Head of caudate nucleus (tissue), 42 donors: ENCODE measurements around the gene ACAN.
A peak's percentile ranks its signal among the peaks of the same experiment; 100 is the strongest.

Experiments
- DNase-seq, 42 donors: peaks; one replicate each; pipeline versions ENCODE4 v3.0.0 to v3.0.0-alpha.2; 2020 to 2021; ENCODE audit warnings: mixed read lengths in 7 of 42
- intact Hi-C: fragments of 100-400 bp; cut with DNase I; formaldehyde crosslinking; loops from one replicate; pipeline ENCODE4 v1.15.0; 2022

ACAN gene

DNA sequence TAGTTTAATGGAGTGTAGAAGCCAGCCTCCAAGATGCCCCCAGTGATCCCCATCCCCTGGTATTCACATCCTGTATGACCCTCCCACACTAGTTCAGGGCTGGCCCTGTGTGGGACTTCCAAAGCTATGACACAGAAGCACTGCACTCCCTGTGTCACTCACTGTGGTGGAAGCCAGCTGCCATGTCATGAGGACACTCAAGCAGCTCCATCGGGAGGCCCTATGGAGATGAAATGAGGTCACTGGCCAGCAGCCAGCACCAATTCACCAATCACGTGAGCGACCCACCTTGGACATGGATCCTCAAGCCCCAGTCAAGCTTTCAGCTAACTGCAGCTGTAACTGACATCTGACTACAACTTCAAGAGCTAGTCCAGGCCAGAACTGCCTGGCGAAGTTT is 3.9 kb upstream of the ACAN start:
- intact Hi-C loops: no loop called here
- DNase-seq: no peak

DNA sequence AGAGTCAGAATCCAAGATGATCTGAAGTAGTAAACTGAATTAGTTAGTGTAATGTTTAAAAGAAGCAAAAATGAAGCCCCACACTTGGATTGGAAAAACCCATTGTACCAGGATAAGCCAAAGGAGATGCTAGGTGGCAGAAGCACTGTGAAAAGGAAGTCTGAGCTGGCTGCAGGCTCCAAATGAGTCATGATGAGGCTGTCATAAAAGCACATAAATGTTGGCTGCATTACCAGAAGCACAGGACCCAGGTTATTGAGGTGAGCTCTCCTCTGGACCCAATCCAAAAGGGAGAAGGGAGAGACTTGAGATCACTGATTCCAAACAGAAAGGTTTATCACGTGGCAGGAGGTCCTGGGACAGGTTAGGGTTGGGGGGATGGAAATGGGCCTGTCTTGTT is 3.2 kb upstream of the ACAN start:
- DNase-seq: no peak
- intact Hi-C loops: no loop called here

DNA sequence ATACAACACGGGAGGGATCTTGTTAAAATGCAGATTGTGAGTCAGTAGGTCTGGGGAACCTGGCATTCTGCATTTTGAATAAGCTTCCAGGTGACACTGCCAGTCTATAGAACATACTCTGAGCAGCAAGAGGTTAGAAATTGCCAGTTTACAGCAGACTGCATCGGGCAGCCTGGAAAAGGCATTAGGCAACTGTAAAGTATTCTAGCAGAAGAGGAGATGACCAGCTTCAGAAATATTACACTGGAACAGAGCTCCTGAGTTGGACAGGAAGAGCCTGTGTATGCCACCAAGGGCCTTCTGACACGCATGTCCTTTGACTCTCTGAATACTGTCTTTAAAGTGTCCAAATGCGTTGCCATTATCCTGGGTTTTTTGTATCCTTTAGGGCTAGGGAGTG is 2.5 kb upstream of the ACAN start:
- intact Hi-C loops: no loop called here
- DNase-seq: no peak

DNA sequence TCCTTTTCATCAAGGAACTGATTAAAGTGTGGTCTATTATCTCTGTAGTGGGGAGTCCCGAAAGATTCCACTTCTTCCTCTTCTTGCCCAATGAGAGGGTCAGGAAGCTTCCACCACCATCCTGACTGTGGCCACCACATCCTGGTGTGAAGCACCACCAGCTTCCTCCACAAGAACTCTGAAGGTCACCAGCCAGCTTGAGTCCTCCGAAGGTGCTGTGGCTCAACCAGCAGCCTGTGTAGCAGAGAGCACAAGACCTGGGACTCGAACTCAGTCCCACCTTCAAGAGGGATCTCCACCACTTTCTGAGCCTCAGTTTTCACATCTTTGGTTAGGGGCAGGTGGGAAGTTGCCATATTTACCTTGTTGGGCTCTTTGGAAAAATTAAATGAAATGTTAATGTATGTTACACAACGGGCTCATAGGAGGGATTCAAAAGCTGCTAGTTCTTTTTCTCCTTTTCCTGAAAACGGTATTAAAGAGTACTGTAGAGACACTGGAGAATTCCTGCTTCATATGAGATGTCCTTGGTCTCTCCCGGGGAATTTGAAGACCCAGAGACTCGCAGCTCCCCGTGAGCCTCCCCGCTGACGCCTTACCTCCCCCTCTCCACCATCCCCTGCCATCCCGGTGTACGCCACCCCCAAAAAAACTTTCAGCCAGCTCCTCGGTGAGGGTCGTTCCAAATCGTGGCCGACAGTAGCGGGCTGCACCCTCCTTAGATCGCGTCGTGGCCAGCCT is 816 bp upstream of the ACAN start:
- DNase-seq: no peak
- intact Hi-C loops: no loop called here

DNA sequence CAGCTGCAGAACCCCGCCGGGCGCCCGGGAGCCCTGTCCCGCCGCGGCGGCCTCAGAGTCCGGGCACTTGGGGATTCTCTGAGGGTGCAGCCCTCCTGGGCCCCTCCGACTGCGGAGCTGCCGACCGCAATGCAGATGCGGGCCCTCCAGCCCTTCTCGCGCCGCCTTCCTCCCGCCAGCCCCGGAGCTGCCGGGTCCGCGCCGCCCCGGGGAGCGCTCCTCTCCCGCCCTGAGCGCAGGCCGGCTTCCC is 320 bp upstream of the ACAN start:
- intact Hi-C loops: no loop called here
- peak in 1 of 42 donors; percentile 22 for DNase-seq

- no peak for DNase-seq
- intact Hi-C loops: no loop called here
These were observed 648 bp downstream of the ACAN start for GRCh38 chr15:88803920-88804247.

- intact Hi-C loops: no loop called here
- no peak for DNase-seq
These were observed 1.0 kb downstream of the ACAN start for GRCh38 chr15:88804257-88804656.

DNA sequence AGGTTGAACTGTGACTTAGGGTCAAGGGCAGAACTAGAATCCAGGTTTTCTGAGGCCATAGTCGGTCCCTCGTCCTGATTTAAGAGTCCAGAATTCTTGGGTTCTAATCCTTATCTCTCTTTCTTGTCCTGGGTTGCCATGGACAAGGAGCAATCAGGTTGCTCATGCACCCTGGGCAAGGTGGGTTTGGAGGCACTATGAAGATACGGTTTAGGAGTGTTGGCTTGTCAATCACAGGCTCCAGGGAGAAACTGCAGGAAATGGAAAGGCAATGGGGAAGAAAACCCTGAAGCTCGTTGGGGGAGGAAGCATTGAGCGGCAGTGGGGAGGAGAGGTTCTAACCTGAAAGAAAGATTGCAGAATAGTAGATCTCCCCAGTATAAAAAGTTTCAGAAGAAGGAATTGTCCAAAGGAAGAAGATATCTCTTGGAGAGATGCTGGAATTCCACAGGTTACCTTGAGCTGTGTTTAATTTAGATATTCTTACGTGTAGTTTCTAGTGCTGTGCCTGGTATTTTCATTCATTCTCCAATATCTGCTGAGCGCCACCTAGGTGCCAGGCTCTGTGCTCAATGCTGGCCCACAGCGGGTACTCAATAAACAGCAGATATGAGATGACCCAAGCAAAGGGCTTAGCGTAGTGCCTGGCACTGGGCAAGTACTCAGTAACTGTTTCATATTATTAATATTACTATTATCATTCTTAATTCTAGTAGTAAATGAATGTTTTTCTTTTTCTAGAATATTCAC is 2.0 kb downstream of the ACAN start:
- no peak for DNase-seq
- intact Hi-C loops: no loop called here

DNA sequence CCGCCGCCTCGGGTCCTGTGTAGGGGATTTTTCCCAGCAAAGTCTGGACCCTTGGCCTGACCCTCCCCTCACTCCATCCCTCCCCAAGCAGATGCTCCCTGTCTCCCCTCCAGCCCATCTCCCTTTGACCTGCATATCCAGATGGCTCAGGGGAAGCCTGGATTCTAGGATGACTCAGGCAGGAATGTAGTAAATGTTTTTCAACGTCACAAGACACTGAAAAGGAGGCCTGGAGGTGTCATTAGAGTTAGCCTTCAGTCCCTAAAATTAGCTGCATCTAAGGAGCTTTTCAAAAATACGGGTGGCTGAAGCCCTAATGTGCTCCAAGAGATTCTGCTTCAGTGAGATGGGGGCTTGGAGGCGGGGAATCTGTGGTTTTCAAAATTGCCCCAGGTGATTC is 7.2 kb downstream of the ACAN start:
- no peak for DNase-seq
- intact Hi-C loops: no loop called here

- DNase-seq: no peak
- intact Hi-C loops: no loop called here
These were observed 8.9 kb downstream of the ACAN start for GRCh38 chr15:88812133-88812532.

DNA sequence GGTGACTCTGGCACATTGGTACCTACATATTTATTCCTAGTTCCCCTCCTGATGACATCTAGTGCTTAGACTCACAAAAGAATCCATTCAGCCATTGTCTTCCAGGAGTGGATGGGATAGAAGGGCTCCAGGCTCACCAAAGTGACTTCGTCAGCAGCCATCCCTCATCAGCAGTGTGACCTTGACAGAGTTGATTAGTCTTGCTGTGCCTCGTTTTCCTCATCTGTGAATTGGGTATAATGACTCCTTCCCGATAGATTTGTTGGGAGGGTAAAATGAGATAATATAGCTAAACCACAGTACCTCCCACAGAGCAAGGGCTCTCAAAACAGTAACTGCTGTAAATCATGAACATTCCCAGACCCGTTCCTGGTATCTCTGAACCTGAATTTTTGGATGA is 10.7 kb downstream of the ACAN start:
- intact Hi-C loops: no loop called here
- no peak for DNase-seq

- intact Hi-C loops: no loop called here
- no peak for DNase-seq
These were observed 11.2 kb downstream of the ACAN start for GRCh38 chr15:88814393-88814792.

DNA sequence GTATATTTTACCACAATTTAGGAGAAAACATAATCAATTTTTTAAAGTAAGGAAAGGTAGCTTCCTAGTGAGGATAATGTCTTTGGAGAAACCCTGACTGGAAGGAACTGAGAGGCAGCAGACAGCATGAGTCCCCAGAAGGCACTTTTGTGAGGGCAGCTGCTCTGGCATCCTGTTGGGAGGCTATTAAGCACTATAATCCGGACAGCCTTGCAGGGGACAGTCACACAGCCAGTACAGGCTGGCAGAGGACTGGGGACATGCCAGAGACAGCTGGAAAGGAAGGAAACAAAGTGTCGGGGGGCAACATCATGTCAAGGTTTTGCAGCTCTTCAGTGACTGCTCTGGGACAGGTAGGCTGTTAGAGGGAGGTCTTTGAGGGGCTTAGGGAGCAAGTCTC is 15.7 kb downstream of the ACAN start:
- DNase-seq: no peak
- intact Hi-C loops: no loop called here

DNA sequence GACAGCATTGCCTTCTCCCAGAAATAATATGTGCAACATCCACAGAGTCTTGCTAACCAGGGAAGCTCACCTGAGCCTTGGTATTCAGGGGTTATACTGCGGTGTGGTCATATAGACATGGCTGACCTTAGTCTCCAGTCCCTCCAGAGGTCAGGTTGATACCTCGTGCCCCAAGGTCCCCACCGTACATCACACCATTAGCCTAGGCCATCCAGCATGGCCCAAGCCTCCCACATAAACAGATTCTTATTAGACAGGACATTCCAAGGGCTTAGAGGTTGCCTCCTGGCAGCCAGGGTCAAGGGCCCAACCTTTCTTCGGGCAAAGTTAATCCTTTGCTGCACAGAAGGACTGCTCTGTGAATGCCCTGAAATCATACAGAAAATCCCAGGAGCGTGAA is 18.8 kb downstream of the ACAN start:
- intact Hi-C loops: no loop called here
- no peak for DNase-seq

DNA sequence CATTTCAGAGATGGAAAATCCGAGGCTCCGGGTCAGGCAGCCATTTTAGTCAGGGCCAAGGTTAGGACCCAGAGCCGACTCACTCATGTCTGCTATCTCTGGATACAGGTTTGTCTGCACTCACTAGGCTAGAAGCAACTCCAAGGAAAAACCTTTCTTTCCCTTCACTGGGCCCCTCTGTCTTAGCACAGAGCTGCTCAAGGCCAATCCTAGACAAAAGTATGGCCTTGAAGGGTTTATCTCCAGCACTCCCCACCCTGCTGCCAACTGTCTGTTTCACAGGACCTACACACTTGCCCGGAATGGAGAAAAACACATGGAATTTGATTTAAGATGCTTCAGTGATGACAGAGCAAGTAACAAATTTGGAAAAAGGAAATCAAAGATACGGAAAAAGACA is 25.6 kb downstream of the ACAN start:
- intact Hi-C loops: no loop called here

DNA sequence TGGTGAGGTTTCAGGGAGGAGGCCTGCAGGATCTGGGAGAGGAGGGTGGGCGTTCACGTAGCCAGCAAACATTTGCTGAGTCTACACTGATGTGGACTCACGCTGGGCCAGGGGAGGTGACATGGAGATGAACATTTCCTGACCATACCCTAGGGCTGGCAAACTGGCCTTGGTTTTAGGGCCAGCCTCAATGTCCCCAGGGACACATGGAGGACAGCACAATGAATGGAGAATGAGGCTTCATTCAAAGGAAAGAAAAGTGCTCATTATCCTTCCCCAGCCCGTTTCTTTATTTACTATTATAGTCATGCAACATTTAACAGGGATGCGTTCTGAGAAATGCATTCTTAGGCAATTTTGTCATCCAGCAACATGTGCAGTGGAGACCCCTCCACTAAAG is 26.8 kb downstream of the ACAN start:
- DNase-seq: no peak
- intact Hi-C loops: loop anchor here (5.0 to 10.0 kb wide), 3 partner anchors 175 to 355 kb away; partner anchors contain the start of gene AEN

More for the DNA sequence above, 25.6 kb downstream of the ACAN start:
- DNase-seq: no peak

GRCh38 chr15:88832820-88833730 is 29.8 kb downstream of the ACAN start:
- no peak for DNase-seq
- intact Hi-C loops: loop anchor here (5.0 to 10.0 kb wide), 3 partner anchors 178 to 358 kb away; partner anchors contain the start of gene AEN

DNA sequence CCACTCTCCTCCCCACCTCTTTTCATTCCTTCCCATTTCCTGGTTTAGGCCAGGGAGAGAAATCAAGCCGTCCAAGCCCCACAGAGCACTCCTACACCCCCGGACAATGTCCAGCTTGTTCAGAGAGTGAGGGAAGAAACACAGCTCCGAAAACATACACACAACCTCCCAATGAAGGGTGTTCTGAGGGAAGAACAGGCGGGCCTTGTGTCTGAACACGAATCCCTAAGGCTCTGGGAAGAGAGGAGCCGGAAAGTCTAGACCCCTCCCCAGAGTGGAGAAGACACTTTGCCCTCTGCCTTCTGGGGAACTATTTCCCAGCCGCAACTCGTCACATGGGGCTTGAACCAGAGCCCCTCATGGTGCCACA is 30.5 kb downstream of the ACAN start:
- DNase-seq: peak in 2 of 42 donors; percentile 4 to 6
- intact Hi-C loops: loop anchor here (5.0 to 10.0 kb wide), 3 partner anchors 179 to 359 kb away; partner anchors contain the start of gene AEN

GRCh38 chr15:88834211-88834812 is 31.1 kb downstream of the ACAN start:
- DNase-seq: peak; percentile 46 to 84 (median 69)
- intact Hi-C loops: loop anchor here (5.0 to 10.0 kb wide), 3 partner anchors 180 to 360 kb away; partner anchors contain the start of gene AEN

GRCh38 chr15:88835119-88835518 is 31.9 kb downstream of the ACAN start:
- intact Hi-C loops: loop anchor here (10.0 kb wide), 2 partner anchors 180 to 360 kb away; no protein-coding TSS in a partner anchor
- DNase-seq: no peak
